H1 (cell line): Measurements from ENCODE around the gene VWA5B2. TPM values are rescaled to one million over a fixed set of nuclear protein-coding genes. Genes with fewer than 3 reads are reported as not detected.

Experiments used
- CTCF ChIA-PET: fragments of 300-600 bp; sonication (Branson Sonifier 250); formaldehyde crosslinking; loops from one replicate; lab custom pipeline; 2021; ENCODE audit not compliant: partially characterized antibody; lab: Charles Lee
- POLR2A ChIA-PET: fragments of 300-600 bp; sonication (Branson Sonifier 250); formaldehyde crosslinking; loops from one replicate; lab custom pipeline; 2021; ENCODE audit warnings: inconsistent platforms; ENCODE audit not compliant: partially characterized antibody; lab: Charles Lee
- DNase-seq, 2 experiments: peaks; one replicate each; pipeline versions ENCODE4 v3.0.0 to v3.0.0-alpha.2; 2010 to 2022; ENCODE audit warnings: low spot score in 2 of 2, low read depth in 1 of 2, mixed read lengths in 1 of 2
- FAIRE-seq: peaks from 2 replicates; lab custom pipeline; 2011; peaks lifted over from hg19 to GRCh38; lab: Jason Lieb, UNC
- H2AFZ ChIP-seq: 2 replicates; pipeline ENCODE4 v1.8.1; 2012; ENCODE audit warnings: low read length, inconsistent platforms
- H2AK5ac ChIP-seq: 2 replicates; pipeline ENCODE4 v1.6.1; 2013; ENCODE audit warnings: low read depth, low read length
- H2BK120ac ChIP-seq: replicated peaks from 2 replicates; pipeline ENCODE3; 2013; ENCODE audit warnings: low read depth, low read length, inconsistent platforms
- H2BK12ac ChIP-seq: 2 replicates; pipeline ENCODE4 v1.6.1; 2013; ENCODE audit warnings: low read depth, low read length
- H2BK15ac ChIP-seq: 2 replicates; pipeline ENCODE4 v1.6.1; 2013; ENCODE audit warnings: low read length
- H2BK20ac ChIP-seq: 2 replicates; pipeline ENCODE4 v1.6.1; 2013; ENCODE audit warnings: low read length
- H2BK5ac ChIP-seq: 2 replicates; pipeline ENCODE4 v1.6.1; 2013; ENCODE audit warnings: low read depth, low read length
- H3K14ac ChIP-seq: 2 replicates; pipeline ENCODE4 v1.6.1; 2013; ENCODE audit warnings: inconsistent platforms; ENCODE audit not compliant: insufficient read length
- H3K18ac ChIP-seq: 2 replicates; pipeline ENCODE4 v1.6.1; 2013; ENCODE audit warnings: low read length; ENCODE audit errors: extremely low read depth
- H3K23ac ChIP-seq: 2 replicates; pipeline ENCODE4 v1.6.1; 2013; ENCODE audit warnings: inconsistent platforms; ENCODE audit not compliant: insufficient read length
- H3K23me2 ChIP-seq: 2 replicates; pipeline ENCODE4 v1.6.1; 2013; ENCODE audit warnings: low read depth, low read length
- H3K27ac ChIP-seq: 2 replicates; pipeline ENCODE4 v1.6.1; 2011; ENCODE audit warnings: low read depth, low read length, inconsistent platforms
- H3K27me3 ChIP-seq, 4 experiments: replicated peaks in 1 of 4; 1 replicate in 1 of 4; 2 replicates in 3 of 4; pipeline versions ENCODE4 v1.6.1 to v1.8.1; 2011 to 2013; ENCODE audit warnings: low read length in 3 of 4, mild to moderate bottlenecking in 3 of 4, inconsistent platforms in 2 of 4, mixed read lengths in 2 of 4, moderate library complexity in 1 of 4; ENCODE audit not compliant: control insufficient read depth in 3 of 4, insufficient read depth in 3 of 4; ENCODE audit errors: extremely low read depth in 1 of 4
- H3K36me3 ChIP-seq, 4 experiments: 2 replicates each; pipeline versions ENCODE4 v1.6.1 to v1.8.1; 2011 to 2013; ENCODE audit warnings: mild to moderate bottlenecking in 4 of 4, low read length in 3 of 4, moderate library complexity in 2 of 4, control low read depth in 1 of 4, inconsistent platforms in 1 of 4; ENCODE audit not compliant: insufficient read depth in 4 of 4, control insufficient read depth in 2 of 4
- H3K4ac ChIP-seq: replicated peaks from 2 replicates; pipeline ENCODE3; 2013; ENCODE audit warnings: low read length, low read depth, mixed read lengths, inconsistent platforms; ENCODE audit not compliant: insufficient read length
- H3K4me1 ChIP-seq, 4 experiments: replicated peaks in 1 of 4; 1 replicate in 1 of 4; 2 replicates in 3 of 4; pipeline versions ENCODE4 v1.6.1 to v1.8.1; 2011 to 2013; ENCODE audit warnings: low read length in 3 of 4, inconsistent platforms in 2 of 4, mixed read lengths in 1 of 4; ENCODE audit not compliant: insufficient read depth in 4 of 4, control insufficient read depth in 3 of 4
- H3K4me2 ChIP-seq, 2 experiments: 2 replicates each; pipeline versions ENCODE4 v1.6.1 to v1.8.1; 2011 to 2013; ENCODE audit warnings: low read depth in 2 of 2, low read length in 2 of 2, control low read depth in 1 of 2, inconsistent platforms in 1 of 2, mild to moderate bottlenecking in 1 of 2; ENCODE audit not compliant: insufficient read depth in 1 of 2
- H3K4me3 ChIP-seq, 4 experiments: fragments of 200-600, 300-600 bp in 1 of 4; sonication (generic), shearing (Covaris generic), sonication (Bioruptor Twin) in 1 of 4; 2 replicates each; pipeline versions ENCODE4 v1.5.1 to v1.8.1; 2011 to 2016; ENCODE audit warnings: low read length in 4 of 4, low read depth in 3 of 4, control low read depth in 2 of 4, inconsistent platforms in 2 of 4, mild to moderate bottlenecking in 2 of 4, mixed read lengths in 1 of 4, moderate library complexity in 1 of 4; ENCODE audit not compliant: insufficient read depth in 2 of 4; ENCODE audit errors: extremely low read depth in 1 of 4
- H3K56ac ChIP-seq: replicated peaks from 2 replicates; pipeline ENCODE3; 2013; ENCODE audit warnings: low read depth, mild to moderate bottlenecking, mixed read lengths, low read length, inconsistent platforms; ENCODE audit not compliant: insufficient read length
- H3K79me1 ChIP-seq: 2 replicates; pipeline ENCODE4 v1.6.1; 2013; ENCODE audit warnings: low read depth, low read length, control low read depth
- H3K79me2 ChIP-seq, 2 experiments: 2 replicates each; pipeline versions ENCODE4 v1.6.1 to v1.8.1; 2012 to 2013; ENCODE audit warnings: low read length in 2 of 2, mild to moderate bottlenecking in 2 of 2, inconsistent platforms in 1 of 2; ENCODE audit not compliant: insufficient read depth in 2 of 2, control insufficient read depth in 1 of 2
- H3K9ac ChIP-seq, 4 experiments: replicated peaks in 1 of 4; 1 replicate in 1 of 4; 2 replicates in 3 of 4; pipeline versions ENCODE4 v1.6.1 to v1.8.1; 2011 to 2013; ENCODE audit warnings: low read depth in 3 of 4, low read length in 3 of 4, control low read depth in 2 of 4, mild to moderate bottlenecking in 2 of 4, moderate library complexity in 2 of 4, inconsistent platforms in 1 of 4; ENCODE audit errors: extremely low read depth in 1 of 4
- H3K9me3 ChIP-seq, 2 experiments: 2 replicates each; pipeline versions ENCODE4 v1.6.1 to v1.8.1; 2012 to 2013; ENCODE audit warnings: mild to moderate bottlenecking in 2 of 2, moderate library complexity in 2 of 2, control low read depth in 1 of 2, inconsistent platforms in 1 of 2, low read depth in 1 of 2, low read length in 1 of 2, mixed read lengths in 1 of 2; ENCODE audit not compliant: insufficient read depth in 2 of 2
- H4K20me1 ChIP-seq, 2 experiments: replicated peaks in 1 of 2; 2 replicates each; pipeline versions ENCODE3 to v1.8.1; 2011 to 2013; ENCODE audit warnings: inconsistent platforms in 2 of 2, low read length in 2 of 2, mild to moderate bottlenecking in 1 of 2; ENCODE audit not compliant: insufficient read depth in 2 of 2, control insufficient read depth in 1 of 2
- H4K5ac ChIP-seq: 2 replicates; pipeline ENCODE4 v1.6.1; 2013; ENCODE audit warnings: low read length, low read depth, mixed read lengths, inconsistent platforms; ENCODE audit not compliant: insufficient read length
- H4K8ac ChIP-seq: 2 replicates; pipeline ENCODE4 v1.8.0; 2013; ENCODE audit warnings: mild to moderate bottlenecking, moderate library complexity, low read length, inconsistent platforms; ENCODE audit not compliant: insufficient read depth; ENCODE audit errors: extremely low read depth
- H4K91ac ChIP-seq: replicated peaks from 2 replicates; pipeline ENCODE3; 2013; ENCODE audit warnings: low read length, mixed read lengths, inconsistent platforms; ENCODE audit not compliant: insufficient read length
- HDAC2 ChIP-seq, 2 experiments: fragments of 300-600 bp in 1 of 2; sonication (generic) in 1 of 2; IDR thresholded peaks; 2 replicates each; pipeline ENCODE4 v1.6.1; 2011 to 2012; ENCODE audit warnings: low read depth in 2 of 2, low read length in 2 of 2, mild to moderate bottlenecking in 2 of 2, moderate library complexity in 2 of 2, borderline replicate concordance in 1 of 2, inconsistent platforms in 1 of 2
- TAF7 ChIP-seq: optimal IDR thresholded peaks from 2 replicates; pipeline ENCODE3; 2011; ENCODE audit warnings: low read depth, mild to moderate bottlenecking, inconsistent platforms, low read length, moderate library complexity, borderline replicate concordance
- WGBS, 2 experiments: shearing (Covaris generic) in 1 of 2; methylation state at CpG; one replicate each; pipeline versions ENCODE4 v1.1.6 to v1.1.7; 2013 to 2015; ENCODE audit warnings: low lambda C conversion rate in 2 of 2, mixed read lengths in 2 of 2, inconsistent platforms in 1 of 2, low coverage in 1 of 2, missing lambda C conversion rate in 1 of 2; ENCODE audit not compliant: insufficient replicate concordance in 2 of 2, insufficient coverage in 1 of 2, insufficient read length in 1 of 2; ENCODE audit errors: extremely low coverage in 1 of 2, missing lambda C conversion rate in 1 of 2; 5-methylcytosine and 5-hydroxymethylcytosine counted together
- polyA plus RNA-seq, 7 experiments: library from polyadenylated mRNA; depleted of rRNA in 3 of 7; stranded (reverse) in 5 of 7; unstranded in 2 of 7; fragments of >200 nt in 5 of 7; fragments of 200-250 nt in 2 of 7; gene quantifications; 1 replicate in 5 of 7; 2 replicates in 1 of 7; 4 replicates in 1 of 7; pipeline versions ENCODE4 v1.2.1 to v1.2.3, GENCODE V29; 2011 to 2013; ENCODE audit warnings: missing spikeins in 2 of 7, mixed read lengths in 2 of 7
- total RNA-seq: library from RNA; stranded (reverse); fragmentation: NEBNext Ultra II Directional; extraction: Animal tissue kit (Norgen Biotek cat#: 25700); gene quantifications from 2 replicates; pipeline ENCODE4 v1.2.1, GENCODE V29; 2021

Gene VWA5B2
- total and polyA plus RNA-seq, 2 of the 8 experiments (the other 6 are each of a cell fraction or from before 2014, with no cell fraction given) = 0.53 to 0.56 TPM

GRCh38 chr3:184258926-184259325 is 29.5 kb downstream of the VWA5B2 start:
- H3K23me2 ChIP-seq = peaks cover 22% of the 10 kb centered on the region
- H4K8ac ChIP-seq = no peak overlapping the region
- no peak overlapping the region for H2AK5ac ChIP-seq
- no peak overlapping the region for H4K5ac ChIP-seq
- H3K79me1 ChIP-seq = no peaks in the 10 kb centered on the region
- DNase-seq = no peak
- 91% methylated on average over 5 of the region's 5 CpGs; no CpG with 5 or more reads in 1 of the 2 experiments for WGBS, 2 experiments
- no peak overlapping the region for H2BK20ac ChIP-seq
- no peak overlapping the region for H2BK120ac ChIP-seq
- no peaks in the 10 kb centered on the region for H3K9me3 ChIP-seq
- H2BK15ac ChIP-seq = no peak overlapping the region
- H3K56ac ChIP-seq = no peak overlapping the region
- peaks cover 16 to 19% of the 10 kb centered on the region in 2 experiments for H4K20me1 ChIP-seq
- ChIA-PET POLR2A (interaction anchor here (1.3 to 2.5 kb wide), 6 partner anchors 9 to 113 kb away, joined by 3 to 12 read pairs (median 5); partner anchors contain the start of genes DVL3 and EEF1AKMT4), CTCF (interaction anchor here (1.2 to 14.0 kb wide), 4 partner anchors 9 to 77 kb away, joined by 4 to 136 read pairs (median 18); partner anchors contain the start of genes EEF1AKMT4 and VWA5B2)
- H3K4me3 ChIP-seq = no peak overlapping the region
- no peak overlapping the region for H2BK5ac ChIP-seq
- H3K27me3 ChIP-seq = peaks cover 7 to 50% (median 38%) of the 10 kb centered on the region in 4 experiments
- H4K91ac ChIP-seq = no peak overlapping the region
- no peak overlapping the region for H2AFZ ChIP-seq
- H3K4me2 ChIP-seq = peak overlapping the region in 1 of 2 experiments; percentile 89; a peak in 2 of 4 replicates
- H3K79me2 ChIP-seq = no peaks in the 10 kb centered on the region
- H3K4me1 ChIP-seq = peaks cover 0 to 17% (median 8%) of the 10 kb centered on the region in 4 experiments; a peak in 4 of 7 replicates
- H2BK12ac ChIP-seq = no peak overlapping the region
- no peak overlapping the region for H3K23ac ChIP-seq
- no peaks in the 10 kb centered on the region for H3K36me3 ChIP-seq
- H3K4ac ChIP-seq = no peak overlapping the region
- no peak overlapping the region for H3K27ac ChIP-seq
- no peak overlapping the region for H3K14ac ChIP-seq
- no peak overlapping the region for H3K9ac ChIP-seq
- no peak overlapping the region for H3K18ac ChIP-seq
- TF ChIP-seq HDAC2 (IDR thresholded peaks at IDR 0.05; ENCODE audit: borderline replicate concordance in 1 of 2, low read depth in 2 of 2, low read length in 2 of 2) (no peak), TAF7 (no peak)
- no peak for FAIRE-seq
